ENCODE results near the gene ANO2.
"Not testable (repeated sequence)": the region's sequence is repeated elsewhere in the genome, so short reads cannot be mapped to it uniquely, and the experiment has no call there.

The ANO2 gene

DNA sequence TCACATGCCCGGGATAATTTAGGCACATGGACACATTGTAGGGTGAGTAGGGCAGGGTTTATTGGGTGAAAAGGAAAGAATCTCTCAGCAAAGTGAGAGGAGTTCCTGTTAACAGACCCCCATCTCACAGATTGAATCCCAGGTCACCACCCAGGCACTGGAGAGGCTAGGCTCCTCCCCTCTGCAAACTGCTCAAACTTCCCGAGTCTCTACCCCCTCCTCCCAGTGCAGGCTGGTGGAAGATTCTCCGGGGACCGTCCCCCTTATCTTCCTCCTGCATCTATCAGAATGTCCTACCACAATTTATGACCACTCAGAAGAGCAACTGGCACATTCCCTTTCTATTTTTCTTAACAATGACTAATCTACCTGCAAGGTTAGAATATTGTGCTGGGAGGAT is 387.2 kb downstream of the ANO2 start:
- DNase-seq (ENCODE audit: low read depth in 2 of 2, low spot score in 1 of 2): no peak

DNA sequence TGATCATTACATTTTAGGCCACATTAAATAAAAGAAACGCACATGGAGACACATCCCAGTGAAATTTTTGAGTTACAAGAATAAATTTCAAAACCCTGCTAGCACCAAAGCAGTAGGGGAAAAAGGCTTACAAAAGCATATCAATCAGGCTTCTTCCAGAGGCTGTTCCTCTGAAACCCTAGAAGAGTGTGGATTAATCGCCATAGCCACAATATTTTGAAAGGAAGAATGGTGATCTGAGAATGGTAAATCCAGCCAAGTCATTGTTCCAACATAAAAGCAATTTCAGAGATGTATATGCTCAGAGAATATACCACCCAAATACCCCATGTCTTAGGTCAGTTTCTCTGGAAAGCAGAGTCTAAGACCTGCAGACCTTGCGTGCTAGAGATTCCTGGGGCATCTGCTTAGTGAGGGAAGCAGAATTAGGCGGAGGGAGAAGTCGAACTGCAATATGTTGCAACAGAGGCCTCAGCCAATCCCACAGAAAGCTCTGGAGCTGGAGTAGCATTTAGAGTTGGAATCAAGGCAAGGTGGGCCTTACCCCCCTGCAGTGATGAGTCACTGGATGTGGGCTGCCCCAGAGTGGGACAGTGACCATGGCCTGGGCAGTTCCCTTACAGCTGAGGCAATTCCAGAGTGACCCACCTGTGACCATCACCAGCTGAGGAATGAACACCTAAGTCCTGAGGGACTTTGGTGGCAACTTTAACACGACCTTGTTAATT is 387.9 kb downstream of the ANO2 start:
- DNase-seq (ENCODE audit: low read depth in 2 of 2, low spot score in 1 of 2): no peak

DNA sequence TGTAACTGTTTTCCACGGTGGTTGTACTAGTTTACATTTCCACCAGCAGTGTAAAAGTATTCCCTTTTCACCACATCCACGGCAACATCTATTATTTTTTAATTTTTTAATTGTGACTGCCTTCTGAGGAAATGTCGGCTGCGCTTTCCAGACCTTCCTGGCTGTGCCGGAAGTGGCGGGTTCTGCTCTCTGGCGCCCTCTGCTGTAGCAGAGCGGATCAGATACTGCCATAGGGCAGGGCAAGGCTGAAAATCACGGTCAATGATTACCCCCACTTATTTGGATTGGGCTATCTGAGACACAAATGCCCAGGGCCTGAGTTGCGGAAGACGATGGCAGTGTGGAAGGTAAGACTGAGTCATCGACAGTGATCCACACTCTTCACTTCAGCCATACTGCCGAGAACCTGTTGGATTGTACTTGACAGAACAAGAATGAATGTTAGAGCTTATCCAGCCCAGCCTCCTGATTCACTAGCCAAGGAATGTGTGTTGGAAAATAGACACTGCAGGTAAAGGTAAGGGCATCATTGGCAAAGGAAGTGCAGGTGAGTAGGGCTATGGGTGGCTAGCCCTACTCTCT is 388.9 kb downstream of the ANO2 start:
- DNase-seq (ENCODE audit: low read depth in 2 of 2, low spot score in 1 of 2): no peak

DNA sequence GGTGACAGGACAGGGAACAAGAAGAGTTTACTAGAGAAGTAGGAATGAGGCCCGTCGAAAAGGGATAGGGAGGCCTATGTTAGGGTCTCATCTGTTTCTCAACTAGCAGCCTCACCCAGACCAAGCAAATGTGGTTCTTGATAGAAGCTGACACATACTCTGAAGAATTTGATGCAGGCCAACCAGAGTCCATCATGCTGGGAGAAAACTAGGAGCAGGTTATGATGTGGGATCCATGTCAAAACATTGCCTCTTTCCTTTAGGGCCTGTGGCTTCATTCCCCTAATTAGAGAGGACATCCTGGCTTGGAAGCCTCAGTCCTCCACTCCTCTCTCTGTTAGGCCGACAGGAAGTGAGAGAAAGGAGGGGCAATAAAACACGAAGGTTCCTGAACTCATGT is 390.3 kb downstream of the ANO2 start:
- DNase-seq (ENCODE audit: low read depth in 2 of 2, low spot score in 1 of 2): no peak

DNA sequence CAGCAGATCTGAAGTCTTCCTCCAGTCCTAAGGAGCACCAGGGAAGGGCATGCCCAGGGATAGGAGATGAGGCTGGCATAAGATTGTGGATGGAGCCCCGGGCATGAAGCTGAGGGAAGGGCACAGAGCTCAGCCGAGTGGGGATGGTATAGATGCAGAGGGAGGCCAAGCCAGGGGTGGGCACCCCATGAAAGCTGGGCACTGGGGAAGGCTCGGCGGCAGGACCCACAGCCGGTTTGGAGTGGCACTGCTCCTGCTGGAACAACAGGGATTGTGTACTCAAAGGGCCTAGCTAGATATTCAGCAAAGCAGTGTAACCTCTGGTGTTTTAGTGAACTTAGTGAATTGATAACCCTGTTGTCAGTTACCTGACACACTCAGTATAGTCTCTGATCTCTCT is 396.0 kb downstream of the ANO2 start:
- no peak for DNase-seq (ENCODE audit: low read depth in 2 of 2, low spot score in 1 of 2)

DNA sequence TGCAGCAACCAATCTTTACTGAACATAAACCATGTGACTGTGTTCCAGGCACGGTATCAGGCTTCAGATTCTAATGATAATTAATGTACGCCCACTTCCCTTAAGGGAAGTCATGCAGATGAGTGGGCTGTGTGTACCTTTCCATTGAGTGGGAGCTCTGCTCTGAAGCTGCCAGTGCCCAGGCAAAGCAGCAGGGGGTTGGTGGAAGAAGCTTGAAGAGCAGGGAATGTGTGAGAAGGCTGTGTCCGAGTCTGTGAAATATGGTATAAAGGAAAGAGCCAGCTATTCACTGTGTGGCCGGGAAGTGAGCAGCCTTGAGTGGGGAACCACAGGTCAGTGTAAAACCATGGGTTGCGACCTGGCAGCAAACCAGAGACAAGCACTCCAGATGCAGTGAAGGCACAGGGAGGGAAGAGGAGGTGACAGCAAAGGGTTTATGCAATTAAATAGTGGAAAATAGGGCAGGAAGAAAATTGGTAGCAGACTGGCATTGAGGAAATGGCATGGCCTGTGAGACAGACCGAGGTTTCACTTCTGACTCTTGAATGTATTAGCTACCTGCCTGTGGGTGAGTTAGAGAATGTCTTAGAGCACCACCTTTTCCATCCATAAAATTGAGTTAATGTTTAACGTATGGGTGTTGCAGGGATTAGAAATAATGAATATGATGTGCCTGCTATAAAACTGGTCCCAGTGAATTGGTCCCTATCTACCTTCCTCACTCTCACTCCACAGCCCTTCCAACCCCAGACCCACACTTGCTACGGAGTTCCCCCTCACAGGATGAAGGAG is 396.7 kb downstream of the ANO2 start:
- no peak for DNase-seq (ENCODE audit: low read depth in 2 of 2, low spot score in 1 of 2)

DNA sequence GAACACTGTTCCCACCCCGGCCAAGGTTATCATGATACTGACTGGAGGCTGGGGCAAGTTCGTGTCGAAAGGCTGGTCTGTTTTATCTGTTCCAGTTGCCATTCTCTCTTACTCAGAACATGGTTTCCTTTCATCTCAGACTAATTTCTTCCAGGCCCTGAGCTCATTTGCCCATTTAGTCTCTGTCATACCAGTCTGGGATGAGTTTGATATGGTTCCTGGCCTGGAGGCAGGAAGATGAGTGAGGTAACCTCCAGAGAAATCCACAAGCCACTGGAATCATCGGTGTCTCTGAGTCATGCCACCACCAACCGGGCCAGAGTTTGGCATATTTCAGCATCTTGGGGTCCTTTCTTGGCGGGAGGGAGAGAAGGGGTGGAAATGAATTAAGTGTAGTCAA is 398.4 kb downstream of the ANO2 start:
- no peak for DNase-seq (ENCODE audit: low read depth in 2 of 2, low spot score in 1 of 2)

DNA sequence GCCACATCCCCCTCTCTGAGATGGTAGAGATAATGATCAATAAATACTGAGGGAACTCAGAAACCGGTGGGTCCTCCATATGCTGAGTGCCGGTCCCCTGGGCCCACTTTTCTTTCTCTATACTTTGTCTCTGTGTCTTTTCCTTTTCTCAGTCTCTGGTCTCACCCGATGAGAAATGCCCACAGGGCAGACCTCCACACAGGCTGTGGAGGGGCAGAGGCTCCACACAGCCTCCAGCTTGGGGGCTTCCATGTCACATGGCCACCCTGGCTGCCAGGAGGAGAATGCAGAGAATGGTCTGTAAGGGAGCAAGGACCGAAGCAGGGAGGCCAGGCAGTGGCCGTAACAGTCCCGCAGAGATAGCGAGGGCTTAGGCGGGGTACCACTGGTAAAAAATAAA is 407.3 kb downstream of the ANO2 start:
- DNase-seq (ENCODE audit: low read depth in 2 of 2, low spot score in 1 of 2): no peak

DNA sequence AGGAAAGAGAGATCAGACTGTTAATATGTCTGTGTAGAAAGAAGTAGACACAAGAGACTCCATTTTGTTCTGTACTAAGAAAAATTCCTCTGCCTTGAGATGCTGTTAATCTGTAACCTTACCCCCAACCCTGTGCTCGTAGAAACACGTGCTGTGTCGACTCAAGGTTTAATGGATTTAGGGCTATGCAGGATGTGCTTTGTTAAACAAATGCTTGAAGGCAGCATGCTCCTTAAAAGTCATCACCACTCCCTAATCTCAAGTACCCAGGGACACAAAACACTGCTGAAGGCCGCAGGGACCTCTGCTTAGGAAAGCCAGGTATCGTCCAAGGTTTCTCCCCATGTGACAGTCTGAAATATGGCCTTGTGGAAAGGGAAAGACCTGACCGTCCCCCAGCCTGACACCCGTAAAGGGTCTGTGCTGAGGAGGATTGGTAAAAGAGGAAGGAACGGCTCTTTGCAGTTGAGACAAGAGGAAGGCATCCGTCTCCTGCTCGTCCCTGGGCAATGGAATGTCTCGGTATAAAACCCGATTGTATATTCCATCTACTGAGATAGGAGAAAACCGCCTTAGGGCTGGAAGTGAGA is 407.9 kb downstream of the ANO2 start:
- not testable (repeated sequence) for DNase-seq (ENCODE audit: low read depth in 2 of 2, low spot score in 1 of 2)

DNA sequence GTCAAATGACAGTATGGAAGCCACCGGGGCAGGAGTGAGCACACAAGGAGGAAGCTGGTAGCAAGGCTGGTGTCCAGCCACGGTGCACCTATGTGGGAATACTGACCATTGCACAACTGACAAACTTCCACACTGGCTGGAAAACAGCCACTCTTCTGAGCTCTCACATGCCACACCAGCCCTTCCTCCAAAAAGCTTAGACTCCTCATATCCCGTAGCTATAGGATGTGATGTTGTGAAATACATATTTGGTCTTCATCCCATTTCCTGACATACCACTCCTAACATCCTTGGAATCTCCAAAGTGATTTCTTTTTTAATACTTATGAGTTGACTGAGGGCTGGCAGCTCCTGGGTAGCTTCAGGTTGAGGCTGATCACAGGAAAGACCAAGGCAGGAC is 409.5 kb downstream of the ANO2 start:
- no peak for DNase-seq (ENCODE audit: low read depth in 2 of 2, low spot score in 1 of 2)

DNA sequence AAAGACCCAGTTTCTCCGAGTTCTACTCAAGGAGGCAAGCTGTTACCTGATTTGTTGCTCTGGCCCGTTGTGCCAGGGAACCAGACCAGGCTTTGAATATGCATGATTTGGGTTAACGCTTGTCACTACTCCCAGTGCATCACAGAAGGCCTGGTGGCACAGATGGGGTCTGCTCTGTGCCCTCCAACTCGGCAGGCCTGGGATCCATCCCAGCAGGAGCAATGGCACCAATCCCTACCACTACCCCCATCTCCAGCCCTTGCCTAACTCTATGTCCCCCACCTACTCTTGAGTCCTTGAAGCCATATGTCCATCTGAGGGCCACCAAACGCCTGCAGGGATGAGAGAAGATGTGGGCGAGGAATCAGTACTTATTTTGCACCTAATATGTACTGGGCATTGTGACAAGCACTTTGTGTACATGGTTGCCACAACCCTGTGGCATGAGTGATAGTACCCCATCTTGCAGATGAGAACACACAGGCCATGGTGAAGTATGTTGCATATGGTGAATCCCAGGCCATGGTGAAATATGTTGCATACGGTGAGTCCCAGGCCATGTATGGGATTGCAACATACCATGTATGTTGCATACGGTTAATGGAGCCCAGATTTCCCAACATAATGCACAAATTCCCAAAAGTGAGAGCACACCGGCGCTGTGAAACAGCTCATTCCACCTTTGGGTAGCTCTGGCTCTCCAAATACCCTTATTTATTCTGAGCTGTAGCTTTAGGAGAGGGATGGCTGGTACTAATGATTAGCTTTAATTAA is 410.4 kb downstream of the ANO2 start:
- DNase-seq (ENCODE audit: low read depth in 2 of 2, low spot score in 1 of 2): no peak

DNA sequence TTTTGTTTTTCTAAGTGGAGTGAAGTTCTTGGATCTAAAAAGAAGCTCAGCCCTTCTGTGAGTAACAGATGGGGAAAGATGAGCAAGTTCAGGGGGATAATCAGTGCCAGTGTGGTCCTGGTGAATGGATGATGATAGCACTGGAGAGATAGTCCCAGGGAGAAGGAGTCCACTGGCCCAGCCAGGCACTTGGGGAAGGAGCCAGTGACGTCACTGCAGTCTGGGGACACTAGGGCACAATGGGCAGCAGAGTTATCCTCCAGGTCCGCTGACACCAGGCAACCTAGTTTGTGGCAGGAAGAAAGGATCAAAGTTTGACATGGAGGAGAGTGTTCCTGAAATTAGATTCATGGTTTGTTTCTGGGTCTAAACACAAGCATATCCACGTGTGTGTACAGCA is 411.7 kb downstream of the ANO2 start:
- no peak for DNase-seq (ENCODE audit: low read depth in 2 of 2, low spot score in 1 of 2)

DNA sequence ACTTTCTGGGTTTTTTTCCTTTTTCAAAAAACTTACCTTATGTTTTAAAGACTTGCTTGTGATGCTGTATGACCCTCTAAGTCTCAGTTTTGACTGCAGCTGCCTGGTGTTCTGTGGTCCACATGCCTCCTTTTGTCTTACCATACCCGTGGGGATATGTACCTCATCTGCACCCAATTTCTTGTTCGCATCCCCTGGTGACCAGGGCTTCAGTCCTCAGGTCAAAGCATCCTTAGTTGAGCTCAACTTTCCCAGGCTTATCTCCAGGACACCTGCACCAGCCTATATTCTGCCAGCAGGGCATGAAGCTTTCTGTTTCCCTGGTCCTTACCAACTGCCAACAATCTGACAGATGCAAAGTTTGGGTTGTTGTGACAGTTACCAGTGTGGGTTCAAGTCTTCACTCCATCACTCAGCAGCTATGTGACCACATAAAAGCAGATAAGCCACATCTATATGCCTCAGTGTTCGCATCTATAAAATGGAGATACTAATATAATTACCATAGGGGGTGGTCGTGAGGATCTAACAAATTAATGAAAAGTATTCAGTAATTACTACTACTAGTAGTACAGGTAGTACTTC is 419.2 kb downstream of the ANO2 start:
- DNase-seq (ENCODE audit: low read depth in 2 of 2, low spot score in 1 of 2): no peak

DNA sequence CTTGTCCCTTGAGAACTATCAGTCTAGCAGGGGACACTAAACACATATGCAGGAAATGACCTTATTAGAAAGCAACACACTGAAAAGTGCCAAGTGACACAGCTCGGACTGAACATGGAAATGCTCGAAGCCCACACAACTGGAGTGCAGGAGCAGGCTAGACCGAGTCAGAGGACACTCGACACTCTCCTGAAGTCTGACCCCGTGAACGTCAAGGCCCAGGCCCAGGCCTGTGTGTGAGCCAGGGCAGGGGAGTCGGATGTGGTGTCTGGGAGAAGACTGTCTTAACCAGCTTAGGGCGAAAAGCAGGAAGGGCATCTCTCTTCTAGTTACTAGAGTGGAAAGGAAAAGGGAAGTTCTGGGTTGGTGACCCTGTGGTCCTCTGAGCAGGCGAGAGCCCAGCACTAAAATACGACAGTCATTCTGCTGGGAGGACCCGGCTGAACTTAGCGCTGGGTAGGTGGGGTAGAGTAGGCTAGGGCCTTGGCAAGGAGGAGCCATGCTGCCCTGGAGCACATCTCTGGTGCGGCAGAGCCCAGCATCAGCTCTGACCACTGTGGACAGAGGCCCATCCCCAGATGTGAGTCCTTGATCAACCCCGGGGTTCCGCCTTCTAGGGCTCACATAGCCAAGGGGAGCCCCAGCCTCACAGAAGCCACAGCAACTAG is 420.2 kb downstream of the ANO2 start:
- no peak for DNase-seq (ENCODE audit: low read depth in 2 of 2, low spot score in 1 of 2)

DNA sequence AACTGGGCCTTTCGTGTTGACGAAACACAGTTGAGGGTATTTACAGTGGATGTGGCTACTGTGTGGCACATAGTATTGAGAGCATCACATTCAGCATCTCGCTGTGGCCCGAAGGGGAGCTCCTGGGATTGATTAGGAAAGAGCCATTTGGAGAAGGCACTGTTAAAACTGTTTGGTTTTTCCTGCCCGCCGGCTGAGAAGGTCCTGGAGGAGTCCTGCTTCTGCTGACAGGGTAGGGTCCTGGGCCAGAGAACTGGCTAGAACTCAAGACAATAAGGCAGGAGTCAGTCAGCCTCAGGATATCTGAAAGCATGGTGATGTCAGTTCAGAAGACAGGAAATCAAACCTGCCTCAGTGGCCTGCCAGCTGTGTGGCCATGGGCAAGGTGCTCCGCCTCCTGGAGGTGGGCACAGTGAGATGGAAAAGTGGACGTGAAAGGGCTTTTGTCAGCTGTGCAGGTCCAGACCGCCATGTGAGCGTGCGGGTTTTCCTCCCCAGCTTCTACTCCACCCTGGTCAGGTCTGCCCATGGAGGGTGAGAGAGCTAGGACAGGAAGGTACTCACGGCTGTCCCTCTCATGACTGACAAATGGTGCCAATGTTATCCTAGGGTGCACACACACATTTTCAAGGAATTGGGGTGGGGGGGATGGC is 420.8 kb downstream of the ANO2 start:
- DNase-seq (ENCODE audit: low read depth in 2 of 2, low spot score in 1 of 2): no peak

DNA sequence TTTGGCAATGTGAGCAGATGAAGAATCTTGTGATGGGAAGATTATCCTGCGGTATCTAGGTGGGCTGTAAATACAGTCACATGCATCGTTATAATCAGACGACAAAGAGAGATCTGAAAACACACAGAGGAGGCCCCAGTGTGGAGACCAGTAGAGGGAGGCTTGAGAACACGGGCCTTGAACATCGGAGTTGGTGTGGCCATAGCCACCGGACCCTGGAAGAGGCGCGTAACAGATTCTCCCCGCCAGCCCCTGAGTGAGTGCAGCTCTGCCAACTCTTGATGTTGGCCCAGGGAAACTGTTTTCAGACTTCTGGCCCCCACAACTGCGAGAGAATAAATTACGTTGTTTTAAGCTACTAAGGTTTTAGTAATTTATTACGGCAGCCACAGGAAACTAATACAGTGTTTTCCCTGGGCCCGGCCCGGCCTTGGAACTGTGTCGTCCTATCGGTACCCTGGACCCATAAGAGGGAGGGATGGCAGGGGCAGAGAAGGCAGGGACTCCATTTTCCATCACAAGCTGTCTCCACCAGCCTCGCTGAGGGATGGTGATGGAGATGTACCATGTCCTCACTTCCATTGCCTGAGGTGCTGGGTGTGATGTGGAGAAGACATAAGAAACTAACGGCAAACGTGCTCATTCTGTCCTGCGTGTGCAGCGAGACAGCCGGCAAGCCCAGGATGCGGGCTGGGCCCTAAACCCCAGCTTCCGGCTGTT is 421.5 kb downstream of the ANO2 start:
- no peak for DNase-seq (ENCODE audit: low read depth in 2 of 2, low spot score in 1 of 2)

DNA sequence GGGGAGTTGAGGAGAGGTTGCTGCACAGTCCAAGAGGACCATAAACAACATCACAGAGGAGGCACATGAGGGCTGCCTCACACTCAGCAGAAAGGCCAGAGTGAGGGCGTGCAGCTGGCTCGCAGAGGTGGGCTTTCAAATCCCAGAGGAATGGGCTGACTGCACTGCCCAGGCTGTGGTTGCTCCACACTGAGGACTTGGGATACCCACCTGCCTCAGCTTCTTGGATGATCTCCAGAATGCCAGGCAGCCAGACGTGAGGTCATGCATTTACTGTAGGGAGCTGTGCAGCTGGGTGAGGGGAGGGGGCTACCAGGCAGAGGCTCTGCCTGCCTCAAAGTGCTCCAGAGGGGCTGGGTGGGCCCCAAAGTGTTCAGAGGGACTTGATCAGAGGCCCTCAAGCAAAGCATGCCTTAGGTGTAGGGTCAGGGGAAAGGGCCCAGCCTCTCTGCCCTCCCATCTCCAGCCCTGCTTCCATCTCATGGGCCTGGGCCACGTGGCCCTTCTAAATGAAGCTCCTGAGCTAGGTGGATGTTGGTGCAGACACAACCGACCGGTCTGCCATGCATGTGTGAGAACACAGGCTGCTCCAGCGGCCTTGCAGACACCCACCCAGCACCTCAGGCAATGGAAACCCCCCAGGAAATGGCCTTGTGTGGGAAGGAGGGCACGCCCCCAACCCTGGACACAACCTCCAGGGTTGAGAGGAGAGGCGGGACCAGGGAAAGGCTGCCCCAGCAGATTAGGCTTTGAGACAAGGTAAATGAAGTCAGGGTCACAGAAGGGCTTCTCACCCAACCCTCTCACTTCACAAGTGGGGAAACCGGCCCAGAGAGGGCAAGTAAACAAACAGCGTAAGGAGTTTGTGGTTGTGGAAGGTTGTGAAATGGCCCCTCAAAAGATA is 422.4 kb downstream of the ANO2 start:
- DNase-seq (ENCODE audit: low read depth in 2 of 2, low spot score in 1 of 2): no peak

Measured in stimulated activated CD8-positive, alpha-beta memory T cell treated with anti-CD3 and anti-CD28 coated beads, Interleukin-4, amount 100 ng/mL, for 4 hours (primary cell).